Epithelial cell of esophagus (primary cell): ENCODE measurements around the gene UBXN2A.

Experiments
- DNase-seq: peaks from one replicate; pipeline ENCODE4 v3.0.0; 2010; ENCODE audit warnings: low read depth
- H3K4me3 ChIP-seq: 2 replicates; pipeline ENCODE4 v1.5.1; 2011; ENCODE audit warnings: mild to moderate bottlenecking, low read length, control low read depth
- TF ChIP-seq, protein P1 (sequence below): IDR thresholded peaks from 2 replicates; pipeline ENCODE4 v1.5.1; 2011; ENCODE audit warnings: low read depth, mild to moderate bottlenecking, low read length, control low read depth, inconsistent platforms; ENCODE audit not compliant: insufficient read depth; ENCODE audit errors: missing control alignments

UBXN2A gene

DNA sequence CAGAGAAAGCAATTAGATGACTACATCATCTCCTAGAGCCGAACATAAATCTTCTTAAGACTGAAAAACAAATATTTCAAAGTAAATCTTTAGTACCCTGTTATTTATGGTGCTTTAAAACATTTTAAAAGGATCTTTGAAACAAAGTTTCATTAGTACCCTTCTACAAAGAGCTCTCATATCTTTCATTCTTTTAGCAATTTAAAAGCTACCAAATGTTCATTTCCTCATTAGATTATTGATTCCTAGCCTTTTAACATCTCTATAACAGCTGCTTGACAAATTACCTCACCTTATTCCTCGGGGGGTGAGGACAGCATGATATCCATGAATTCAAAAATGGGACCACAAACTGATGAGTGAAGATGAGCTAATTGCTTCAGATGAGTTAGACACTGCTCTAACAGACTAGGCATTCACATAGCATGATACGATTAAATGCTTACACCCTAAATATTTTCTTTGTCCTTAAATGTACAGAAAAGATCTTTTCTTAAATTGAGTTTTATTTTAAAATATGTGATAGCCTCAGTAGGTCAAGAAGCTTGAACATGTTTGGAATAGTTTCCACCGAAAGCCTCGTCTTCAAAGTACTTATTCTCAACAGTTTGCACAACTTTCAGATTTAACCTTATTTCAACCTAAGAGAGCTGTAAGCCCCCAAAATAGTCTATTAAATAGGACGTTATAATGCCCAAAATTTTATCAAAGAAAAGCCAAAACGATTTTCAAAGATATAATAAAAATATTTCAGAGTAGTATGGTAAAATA lies 15.5 kb upstream of the UBXN2A start:
- H3K4me3 ChIP-seq: peak overlapping the region; percentile 97
- DNase-seq: peak; percentile 20
- TF ChIP-seq, protein P1, sequence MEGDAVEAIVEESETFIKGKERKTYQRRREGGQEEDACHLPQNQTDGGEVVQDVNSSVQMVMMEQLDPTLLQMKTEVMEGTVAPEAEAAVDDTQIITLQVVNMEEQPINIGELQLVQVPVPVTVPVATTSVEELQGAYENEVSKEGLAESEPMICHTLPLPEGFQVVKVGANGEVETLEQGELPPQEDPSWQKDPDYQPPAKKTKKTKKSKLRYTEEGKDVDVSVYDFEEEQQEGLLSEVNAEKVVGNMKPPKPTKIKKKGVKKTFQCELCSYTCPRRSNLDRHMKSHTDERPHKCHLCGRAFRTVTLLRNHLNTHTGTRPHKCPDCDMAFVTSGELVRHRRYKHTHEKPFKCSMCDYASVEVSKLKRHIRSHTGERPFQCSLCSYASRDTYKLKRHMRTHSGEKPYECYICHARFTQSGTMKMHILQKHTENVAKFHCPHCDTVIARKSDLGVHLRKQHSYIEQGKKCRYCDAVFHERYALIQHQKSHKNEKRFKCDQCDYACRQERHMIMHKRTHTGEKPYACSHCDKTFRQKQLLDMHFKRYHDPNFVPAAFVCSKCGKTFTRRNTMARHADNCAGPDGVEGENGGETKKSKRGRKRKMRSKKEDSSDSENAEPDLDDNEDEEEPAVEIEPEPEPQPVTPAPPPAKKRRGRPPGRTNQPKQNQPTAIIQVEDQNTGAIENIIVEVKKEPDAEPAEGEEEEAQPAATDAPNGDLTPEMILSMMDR: no peak

DNA sequence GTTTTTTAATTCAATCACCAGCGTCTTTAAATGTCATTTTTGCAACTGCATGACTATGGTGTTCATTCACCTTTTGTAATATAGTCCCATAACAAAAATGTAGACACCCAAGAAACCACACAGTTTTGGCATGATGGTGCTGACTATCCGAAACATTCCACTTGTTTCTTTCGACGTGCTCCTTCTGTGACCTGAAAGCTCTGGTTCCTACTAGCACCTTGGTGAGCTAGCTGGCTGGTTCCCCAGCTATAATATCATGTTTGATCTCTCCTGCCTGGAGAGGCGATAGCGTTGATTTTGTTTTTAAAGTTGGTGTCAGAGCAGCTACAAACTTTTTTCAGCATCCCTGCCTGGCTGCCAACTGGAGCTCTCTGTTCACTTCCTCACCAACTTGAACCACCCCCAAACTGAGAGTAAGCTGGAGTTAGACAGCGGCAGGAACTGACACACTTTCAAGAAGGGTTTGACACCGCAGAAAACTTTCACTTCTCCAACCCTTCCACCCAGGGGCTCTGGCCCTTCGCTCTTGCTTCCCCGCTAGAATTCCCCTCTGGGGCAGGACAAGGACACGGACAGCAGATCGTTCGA lies 14.5 kb upstream of the UBXN2A start:
- TF ChIP-seq, protein P1: no peak
- DNase-seq: peak; percentile 65
- H3K4me3 ChIP-seq: peak overlapping the region; percentile 97

DNA sequence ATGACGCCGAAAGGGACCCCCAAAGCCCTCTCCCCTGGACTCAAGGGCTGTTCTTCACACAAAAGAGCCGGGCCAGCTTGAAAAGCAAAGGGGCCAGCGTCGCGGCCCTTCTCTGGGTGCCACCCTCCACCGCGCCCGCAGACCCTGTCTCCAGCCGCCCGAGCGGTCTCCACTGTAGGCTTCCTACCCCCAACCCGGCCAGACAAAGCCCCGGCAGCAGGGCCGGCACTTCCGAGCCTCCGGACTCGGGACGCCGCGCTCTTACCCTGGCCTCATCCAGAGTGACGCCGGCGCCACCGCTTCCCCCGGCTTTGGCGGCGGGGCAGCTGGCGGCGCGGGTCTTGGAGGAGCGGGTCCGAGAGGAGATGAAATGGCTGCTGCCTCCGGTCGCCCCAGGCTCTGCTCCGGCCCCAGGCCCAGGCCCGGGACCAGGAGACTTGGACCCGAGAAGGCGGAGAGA lies 13.9 kb upstream of the UBXN2A start:
- peak; percentile 29 for DNase-seq
- H3K4me3 ChIP-seq: peak overlapping the region; percentile 97
- TF ChIP-seq, protein P1: no peak

DNA sequence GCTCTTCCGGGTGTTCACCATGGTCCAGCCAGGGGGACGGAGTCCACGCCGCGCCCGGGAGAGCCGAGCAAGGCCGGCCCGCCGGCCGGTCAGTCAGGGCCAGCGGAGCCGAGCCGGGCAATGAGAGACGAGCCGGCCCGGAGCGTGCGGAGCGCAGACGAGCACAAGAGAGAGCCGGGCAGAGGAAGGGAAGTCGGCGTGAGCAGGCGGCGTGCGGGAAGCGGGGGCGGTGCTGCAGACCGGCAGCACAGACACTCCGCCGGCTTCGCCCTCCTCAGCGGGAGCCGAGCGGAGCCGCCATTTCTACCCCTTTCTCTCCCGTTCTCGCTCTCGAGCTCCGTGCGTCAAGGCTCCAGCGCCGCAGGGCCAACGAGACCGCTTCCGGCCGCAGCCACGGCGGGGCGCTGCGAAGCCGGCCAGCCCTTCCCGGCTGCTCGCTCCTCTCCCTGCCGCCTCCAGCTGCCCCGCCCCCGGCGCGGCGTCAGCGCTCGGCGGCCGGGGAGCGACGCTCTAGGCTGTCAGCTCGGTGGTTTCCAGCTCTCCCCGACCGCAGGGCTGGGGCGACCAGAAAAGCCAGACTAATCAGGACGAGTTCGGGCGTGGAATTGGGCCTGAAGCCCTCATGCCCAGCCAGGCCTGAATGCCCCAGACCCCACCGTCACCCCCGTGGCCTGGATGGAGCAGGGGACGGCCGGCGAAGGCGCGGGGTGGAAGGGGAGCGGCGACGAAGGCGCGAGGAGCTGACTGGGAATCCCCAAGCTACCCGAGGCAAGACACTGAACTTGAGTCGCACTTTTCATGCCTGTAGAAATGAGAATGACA lies 13.3 kb upstream of the UBXN2A start, which contains the start of gene ATAD2B:
TSS of gene ATAD2B (minus strand) at position 374 of the 822 bp plus-strand sequence. CDS start at position 21, 353 bp downstream.
- peak; percentile 97 for DNase-seq
- H3K4me3 ChIP-seq: peak within 1 kb of the TSS; percentile 97
- TF ChIP-seq, protein P1: peak; percentile 52

DNA sequence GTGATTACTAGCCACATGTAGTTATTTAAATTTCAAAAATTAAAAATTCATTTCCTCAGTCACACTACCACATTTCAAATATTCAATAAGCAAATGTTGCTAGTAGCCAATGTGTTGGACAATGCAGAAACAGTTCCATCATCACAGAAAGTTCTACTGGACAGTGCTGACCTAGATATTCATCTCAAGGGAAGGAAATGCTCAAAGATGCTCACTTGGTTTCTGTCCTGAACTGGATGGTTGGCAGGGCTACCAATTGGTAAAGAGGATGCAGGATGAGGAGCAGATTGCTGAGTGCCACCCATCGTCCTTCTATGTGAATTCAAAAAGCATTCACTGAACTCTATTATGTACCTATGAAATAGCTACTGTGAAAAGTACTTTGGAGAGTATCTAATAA lies 6.0 kb upstream of the UBXN2A start:
- DNase-seq: no peak
- no peak overlapping the region for H3K4me3 ChIP-seq
- TF ChIP-seq, protein P1: no peak

DNA sequence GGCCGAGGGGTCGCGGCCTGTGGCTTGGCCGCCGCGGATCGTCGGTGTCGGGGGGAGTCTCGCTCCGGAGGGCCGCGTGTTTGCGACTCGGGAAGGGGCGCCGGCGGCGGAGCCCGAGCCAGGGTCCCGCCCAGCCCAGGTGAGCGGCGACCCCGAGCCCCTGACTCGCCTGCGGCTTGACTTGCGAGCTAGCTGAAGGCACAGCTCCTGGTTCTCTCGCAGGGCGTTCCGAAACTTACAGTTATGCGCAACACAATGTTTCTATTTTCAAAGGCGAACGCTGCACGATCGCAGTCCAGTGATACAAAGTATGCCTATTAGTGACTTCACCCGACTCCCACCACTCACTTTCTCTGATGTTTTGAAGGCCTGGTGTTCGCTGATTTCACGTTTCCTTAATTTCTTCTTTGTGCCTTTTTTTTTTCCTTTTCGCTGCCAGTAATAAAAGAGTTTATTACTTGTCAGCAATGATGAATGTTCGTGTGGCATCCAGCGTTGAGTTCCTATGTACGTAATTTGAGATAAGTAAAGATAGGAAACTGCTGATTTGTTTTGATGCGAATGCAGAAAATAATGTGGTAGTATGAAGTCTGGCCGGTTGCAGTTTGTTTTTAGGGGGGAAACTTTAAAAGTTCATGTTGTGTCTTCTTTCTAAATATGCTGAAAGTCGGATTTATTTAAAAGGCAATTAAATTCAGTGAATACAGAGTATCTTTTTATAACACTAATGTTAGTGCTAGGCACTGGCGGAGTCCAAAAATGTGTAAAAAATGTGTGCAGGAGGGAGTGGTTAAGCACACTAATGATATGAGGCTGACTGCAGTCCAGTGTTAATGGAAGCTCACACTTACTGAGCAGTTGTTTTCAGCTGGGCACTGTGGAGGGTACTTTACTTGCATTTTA lies 706 bp downstream of the UBXN2A start:
- TF ChIP-seq, protein P1: no peak
- H3K4me3 ChIP-seq: peak overlapping the region; percentile 70
- peak; percentile 54 for DNase-seq
